22Rv1 (cell line): ENCODE data around the gene ARF1.

Experiments
- CTCF ChIP-seq: fragments of 450-650 bp; IDR thresholded peaks from 2 replicates; pipeline ENCODE4 v1.5.1; 2017; ENCODE audit warnings: mild to moderate bottlenecking
- ZFX ChIP-seq: fragments of 450-650 bp; IDR thresholded peaks from 2 replicates; pipeline ENCODE4 v1.6.1; 2017; ENCODE audit warnings: antibody characterized with exemption, borderline replicate concordance

- TF ChIP-seq CTCF (no peak), ZFX (no peak)
These were observed 21.0 kb upstream of the ARF1 start for GRCh38 chr1:228061411-228062084.
